Left ventricle myocardium inferior (tissue), 1 donor: ENCODE results near the gene MACC1. TPM values are rescaled to one million over a fixed set of nuclear protein-coding genes. Genes with fewer than 3 reads are reported as not detected.

Experiments
- DNase-seq: peaks from one replicate; pipeline ENCODE4 v3.0.0-alpha.2; 2020
- H3K27ac ChIP-seq: fragments of 200-600 bp; replicated peaks from 2 replicates; pipeline ENCODE4 v1.8.0; 2021
- H3K27me3 ChIP-seq: fragments of 200-600 bp; 2 replicates; pipeline ENCODE4 v1.8.0; 2021; ENCODE audit warnings: low read depth
- H3K36me3 ChIP-seq: fragments of 200-600 bp; 2 replicates; pipeline ENCODE4 v1.8.0; 2021
- H3K4me1 ChIP-seq: fragments of 200-600 bp; 2 replicates; pipeline ENCODE4 v1.8.0; 2021
- H3K4me3 ChIP-seq: fragments of 200-600 bp; 2 replicates; pipeline ENCODE4 v1.8.0; 2021; ENCODE audit warnings: mild to moderate bottlenecking, moderate library complexity
- H3K9me3 ChIP-seq: fragments of 200-600 bp; replicated peaks from 2 replicates; pipeline ENCODE4 v1.8.0; 2021
- intact Hi-C: fragments of 100-400 bp; cut with micrococcal nuclease; formaldehyde crosslinking; loops from one replicate; pipeline ENCODE4 v1.11.0; 2022
- total RNA-seq: library from RNA; stranded (reverse); fragmentation: NEBNext Ultra II Directional; extraction: Animal tissue kit (Norgen Biotek cat#: 25700); gene quantifications from one replicate; pipeline ENCODE4 v1.2.1, GENCODE V29; 2021
- TF ChIP-seq, protein P1 (sequence below): fragments of 200-600 bp; IDR thresholded peaks from 2 replicates; pipeline ENCODE4 v1.8.0; 2021; ENCODE audit warnings: antibody characterized with exemption, mild to moderate bottlenecking, borderline replicate concordance
- donor health status: DM: no; HTN: yes; CAD: no; lungs with severe emphysema.

The MACC1 gene
- total RNA-seq, 1 donor from 2014 or later = 0.03 TPM

DNA sequence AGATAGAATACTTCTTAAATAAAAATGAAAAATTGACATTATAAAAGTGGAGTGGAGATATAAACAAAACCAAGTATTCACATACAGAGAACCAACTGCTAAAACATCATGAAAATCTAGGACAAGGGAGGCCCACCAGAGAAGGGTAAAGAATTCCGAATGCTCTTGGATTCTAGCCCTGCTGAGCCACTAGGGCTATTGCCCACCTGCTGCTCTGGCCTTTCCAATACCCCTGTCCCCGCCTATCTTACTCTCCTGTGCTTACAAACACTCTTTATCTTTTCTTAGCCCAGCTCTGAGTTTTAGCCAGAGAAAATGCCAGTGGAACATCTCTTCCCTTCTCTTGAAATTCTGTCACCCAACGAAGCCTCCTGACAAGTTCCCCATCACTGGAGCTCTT is 100.3 kb downstream of the MACC1 start:
- no peak overlapping the region for H3K27ac ChIP-seq
- no peaks in the 10 kb centered on the region for H3K27me3 ChIP-seq
- no peaks in the 10 kb centered on the region for H3K9me3 ChIP-seq
- H3K4me3 ChIP-seq = no peak overlapping the region
- H3K36me3 ChIP-seq = no peaks in the 10 kb centered on the region
- intact Hi-C loops = no loop called here
- TF ChIP-seq, protein P1, sequence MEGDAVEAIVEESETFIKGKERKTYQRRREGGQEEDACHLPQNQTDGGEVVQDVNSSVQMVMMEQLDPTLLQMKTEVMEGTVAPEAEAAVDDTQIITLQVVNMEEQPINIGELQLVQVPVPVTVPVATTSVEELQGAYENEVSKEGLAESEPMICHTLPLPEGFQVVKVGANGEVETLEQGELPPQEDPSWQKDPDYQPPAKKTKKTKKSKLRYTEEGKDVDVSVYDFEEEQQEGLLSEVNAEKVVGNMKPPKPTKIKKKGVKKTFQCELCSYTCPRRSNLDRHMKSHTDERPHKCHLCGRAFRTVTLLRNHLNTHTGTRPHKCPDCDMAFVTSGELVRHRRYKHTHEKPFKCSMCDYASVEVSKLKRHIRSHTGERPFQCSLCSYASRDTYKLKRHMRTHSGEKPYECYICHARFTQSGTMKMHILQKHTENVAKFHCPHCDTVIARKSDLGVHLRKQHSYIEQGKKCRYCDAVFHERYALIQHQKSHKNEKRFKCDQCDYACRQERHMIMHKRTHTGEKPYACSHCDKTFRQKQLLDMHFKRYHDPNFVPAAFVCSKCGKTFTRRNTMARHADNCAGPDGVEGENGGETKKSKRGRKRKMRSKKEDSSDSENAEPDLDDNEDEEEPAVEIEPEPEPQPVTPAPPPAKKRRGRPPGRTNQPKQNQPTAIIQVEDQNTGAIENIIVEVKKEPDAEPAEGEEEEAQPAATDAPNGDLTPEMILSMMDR = no peak
- no peaks in the 10 kb centered on the region for H3K4me1 ChIP-seq
- DNase-seq = no peak

DNA sequence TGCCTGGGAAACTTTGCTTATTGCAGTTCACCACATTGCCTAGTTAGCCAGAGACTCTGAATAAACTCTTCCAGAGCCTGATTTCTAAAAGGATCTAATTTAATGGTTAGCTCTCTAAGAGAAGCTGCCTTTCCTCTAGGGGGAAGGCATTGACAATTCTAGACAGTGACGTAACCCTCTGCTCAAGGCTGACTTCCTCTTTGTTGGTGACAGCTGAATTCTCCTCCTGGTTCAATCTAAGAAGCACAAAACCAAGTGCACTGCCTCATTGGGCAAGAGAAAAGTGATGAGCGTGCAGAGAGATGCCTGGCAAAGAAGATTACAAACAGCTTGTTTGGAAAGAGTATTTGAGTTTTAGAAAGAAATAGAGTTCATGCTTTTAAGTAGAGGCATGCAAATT is 102.7 kb downstream of the MACC1 start:
- H3K4me1 ChIP-seq = no peaks in the 10 kb centered on the region
- TF ChIP-seq, protein P1 = no peak
- no peak overlapping the region for H3K27ac ChIP-seq
- no peak overlapping the region for H3K4me3 ChIP-seq
- H3K36me3 ChIP-seq = no peaks in the 10 kb centered on the region
- no peaks in the 10 kb centered on the region for H3K27me3 ChIP-seq
- intact Hi-C loops = no loop called here
- DNase-seq = no peak
- H3K9me3 ChIP-seq = no peaks in the 10 kb centered on the region

DNA sequence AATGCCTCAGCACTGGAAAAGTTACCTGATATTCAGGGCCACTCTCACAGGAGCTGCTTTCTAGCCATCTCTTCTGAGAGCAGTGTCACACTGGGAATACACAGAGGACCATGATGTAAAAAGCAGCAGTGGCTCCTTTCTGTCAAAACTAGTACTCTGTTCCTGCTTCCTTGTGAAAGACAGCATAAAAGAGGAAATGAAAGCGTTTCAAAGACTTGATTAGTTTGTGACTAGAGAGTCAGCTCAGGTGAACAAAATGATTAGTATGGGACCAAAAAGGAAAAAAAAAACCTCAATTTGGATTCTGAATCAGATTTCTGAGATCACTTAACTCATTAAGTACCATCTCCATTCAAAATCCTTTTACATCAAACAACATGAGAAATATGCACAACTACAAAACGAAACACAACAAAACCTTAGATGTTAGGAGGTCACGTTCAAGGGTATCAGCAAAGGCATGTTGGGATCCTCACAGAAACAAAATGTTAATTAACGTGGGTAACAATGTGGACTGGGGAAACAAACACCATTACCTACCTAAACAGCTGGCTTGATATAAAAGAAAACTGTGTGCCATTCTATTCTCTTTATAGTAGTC is 103.7 kb downstream of the MACC1 start:
- no peaks in the 10 kb centered on the region for H3K27me3 ChIP-seq
- no peaks in the 10 kb centered on the region for H3K36me3 ChIP-seq
- H3K4me3 ChIP-seq = no peak overlapping the region
- DNase-seq = no peak
- no peaks in the 10 kb centered on the region for H3K4me1 ChIP-seq
- intact Hi-C loops = no loop called here
- TF ChIP-seq, protein P1 = no peak
- H3K9me3 ChIP-seq = no peaks in the 10 kb centered on the region
- no peak overlapping the region for H3K27ac ChIP-seq

DNA sequence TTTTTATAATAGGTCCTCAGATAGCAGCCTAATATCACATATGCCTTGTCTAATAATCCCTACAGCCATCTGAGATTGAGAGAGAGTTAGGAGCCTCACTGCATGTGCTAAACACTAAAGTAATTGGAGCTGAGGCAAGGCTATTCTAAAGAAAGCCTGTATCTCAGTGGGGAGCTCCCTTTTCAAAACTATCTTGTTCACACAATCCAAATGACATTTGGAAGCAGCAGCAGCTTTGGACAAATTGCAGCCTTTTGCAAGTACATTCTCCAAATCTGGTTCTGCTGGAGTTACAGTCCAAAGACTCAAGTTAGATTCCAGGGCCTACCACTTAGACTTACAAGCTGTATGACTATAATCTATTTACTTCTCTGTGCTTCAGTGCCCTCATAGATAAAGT is 104.5 kb downstream of the MACC1 start:
- Histone ChIP-seq H3K4me3 (no peak overlapping the region), H3K9me3 (no peaks in the 10 kb centered on the region), H3K4me1 (no peaks in the 10 kb centered on the region), H3K27me3 (no peaks in the 10 kb centered on the region), H3K27ac (no peak overlapping the region), H3K36me3 (no peaks in the 10 kb centered on the region)
- TF ChIP-seq, protein P1 = no peak
- intact Hi-C loops = no loop called here
- DNase-seq = no peak

DNA sequence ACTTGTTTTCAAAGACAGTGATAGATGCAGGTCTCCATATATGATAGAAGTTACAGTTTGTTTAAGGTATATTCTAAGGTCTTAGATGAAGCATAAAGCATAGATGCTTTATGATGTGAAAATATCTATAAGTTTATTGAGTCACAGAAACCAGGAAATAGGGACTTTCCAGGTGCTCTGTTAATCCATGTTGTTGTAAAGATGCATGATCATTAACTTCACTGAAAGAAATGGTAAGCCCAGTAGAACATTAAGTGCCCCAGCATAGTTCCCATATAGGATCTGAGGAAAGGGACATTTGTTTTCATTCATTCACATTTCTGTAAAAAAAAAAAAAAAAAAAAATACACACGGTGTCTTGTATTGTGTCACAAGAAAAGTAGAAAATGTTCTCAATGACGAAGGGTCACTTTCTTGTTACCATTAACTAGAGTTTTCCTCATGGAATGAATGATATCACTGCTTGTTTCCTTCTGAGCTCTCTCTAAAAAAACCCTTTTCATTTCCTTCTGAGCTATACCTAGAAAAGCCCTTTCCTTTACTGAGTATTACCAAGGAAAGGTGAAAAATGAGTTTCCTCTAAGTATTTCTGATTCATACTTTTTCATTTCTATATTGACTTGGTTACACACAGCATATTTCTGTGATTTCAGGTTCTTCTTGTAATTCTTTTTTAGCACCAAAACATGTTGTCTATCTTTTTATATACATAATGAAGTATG is 105.2 kb downstream of the MACC1 start:
- TF ChIP-seq, protein P1 = no peak
- H3K4me3 ChIP-seq = no peak overlapping the region
- no peak for DNase-seq
- H3K4me1 ChIP-seq = no peaks in the 10 kb centered on the region
- H3K36me3 ChIP-seq = no peaks in the 10 kb centered on the region
- H3K9me3 ChIP-seq = no peaks in the 10 kb centered on the region
- intact Hi-C loops = no loop called here
- no peaks in the 10 kb centered on the region for H3K27me3 ChIP-seq
- no peak overlapping the region for H3K27ac ChIP-seq
